Astrocyte (in vitro differentiated cells and primary cell): Measurements from ENCODE around the gene UBXN2A.

ENCODE experiments used
- CTCF ChIP-seq: IDR thresholded peaks from 2 replicates; pipeline ENCODE4 v1.5.1; 2011; ENCODE audit warnings: low read depth, mild to moderate bottlenecking, inconsistent platforms, low read length, moderate library complexity; ENCODE audit not compliant: insufficient read depth
- EZH2 ChIP-seq: IDR thresholded peaks from 2 replicates; pipeline ENCODE4 v1.6.1; 2012; ENCODE audit warnings: mild to moderate bottlenecking, low read length, inconsistent platforms; ENCODE audit not compliant: insufficient read depth

GRCh38 chr2:24012521-24013188, 72.4 kb downstream of the UBXN2A start:
- TF ChIP-seq CTCF (no peak), EZH2 (no peak)
